ENCODE results near the gene TPSAB1.

TPSAB1 gene

GRCh38 chr16:1211451-1212268 lies 28.8 kb upstream of the TPSAB1 start:
- no peak for DNase-seq

- DNase-seq: no peak
Measured at GRCh38 chr16:1212616-1213194, 27.8 kb upstream of the TPSAB1 start.

- no peak for DNase-seq
Measured at GRCh38 chr16:1213231-1213630, 27.3 kb upstream of the TPSAB1 start.

- no peak for DNase-seq
Measured at GRCh38 chr16:1213796-1214372, 26.6 kb upstream of the TPSAB1 start.

GRCh38 chr16:1214719-1215118 lies 25.8 kb upstream of the TPSAB1 start:
- no peak for DNase-seq

- no peak for DNase-seq
Measured at GRCh38 chr16:1215574-1216295, 24.8 kb upstream of the TPSAB1 start.

GRCh38 chr16:1216296-1216619 lies 24.2 kb upstream of the TPSAB1 start:
- no peak for DNase-seq

- DNase-seq: no peak
Measured at GRCh38 chr16:1216681-1217400, 23.7 kb upstream of the TPSAB1 start.

GRCh38 chr16:1217526-1217925 lies 23.0 kb upstream of the TPSAB1 start:
- no peak for DNase-seq

- no peak for DNase-seq
Measured at GRCh38 chr16:1218061-1218929, 22.2 kb upstream of the TPSAB1 start.

GRCh38 chr16:1218930-1219611 lies 21.4 kb upstream of the TPSAB1 start:
- DNase-seq: no peak

GRCh38 chr16:1220098-1220728 lies 20.3 kb upstream of the TPSAB1 start:
- no peak for DNase-seq

- no peak for DNase-seq
Measured at GRCh38 chr16:1220841-1221627, 19.5 kb upstream of the TPSAB1 start.

- DNase-seq: no peak
Measured at GRCh38 chr16:1221628-1222552, 18.6 kb upstream of the TPSAB1 start.

GRCh38 chr16:1222553-1223354 lies 17.8 kb upstream of the TPSAB1 start:
- DNase-seq: no peak

- DNase-seq: no peak
Measured at GRCh38 chr16:1223355-1224214, 16.9 kb upstream of the TPSAB1 start.

- no peak for DNase-seq
Measured at GRCh38 chr16:1224558-1224957, 15.9 kb upstream of the TPSAB1 start.

Measured in activated CD4-positive, alpha-beta T cell treated with anti-CD3 and anti-CD28 coated beads, Interleukin-2, amount 50 U/mL, for 1 hour (primary cell).